ENCODE measurements around the gene PLEKHA6.

PLEKHA6 gene

DNA sequence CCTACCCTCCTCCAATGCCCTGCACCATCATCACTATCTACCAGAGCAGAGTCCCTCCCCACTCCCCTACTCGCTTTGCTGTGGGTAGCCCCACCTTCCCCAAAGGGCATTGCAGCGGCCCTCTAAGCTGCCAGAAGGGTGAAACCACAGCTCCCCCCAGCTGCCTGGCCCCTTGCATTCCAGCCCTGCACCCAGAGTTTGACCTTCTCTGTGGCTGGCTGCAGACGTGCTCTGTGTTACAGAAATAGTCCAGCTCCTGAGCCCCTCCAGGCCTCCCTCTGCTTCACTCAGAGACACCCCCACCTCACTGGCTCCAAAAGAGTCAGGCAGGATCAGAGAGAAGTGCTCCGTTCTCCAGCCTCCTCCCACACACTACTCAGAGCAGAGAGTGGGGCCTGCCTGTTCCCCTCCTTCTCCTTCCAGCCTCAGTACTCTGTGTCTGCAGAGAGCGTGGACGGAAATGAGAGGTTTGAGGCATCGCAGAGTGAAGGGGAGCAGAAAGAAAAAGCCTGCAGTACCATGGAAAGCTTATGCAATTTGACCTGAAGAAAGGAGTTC is 63.2 kb downstream of the PLEKHA6 start:
- Histone ChIP-seq H3K27ac (no peak overlapping the region), H3K4me3 (no peak overlapping the region)

DNA sequence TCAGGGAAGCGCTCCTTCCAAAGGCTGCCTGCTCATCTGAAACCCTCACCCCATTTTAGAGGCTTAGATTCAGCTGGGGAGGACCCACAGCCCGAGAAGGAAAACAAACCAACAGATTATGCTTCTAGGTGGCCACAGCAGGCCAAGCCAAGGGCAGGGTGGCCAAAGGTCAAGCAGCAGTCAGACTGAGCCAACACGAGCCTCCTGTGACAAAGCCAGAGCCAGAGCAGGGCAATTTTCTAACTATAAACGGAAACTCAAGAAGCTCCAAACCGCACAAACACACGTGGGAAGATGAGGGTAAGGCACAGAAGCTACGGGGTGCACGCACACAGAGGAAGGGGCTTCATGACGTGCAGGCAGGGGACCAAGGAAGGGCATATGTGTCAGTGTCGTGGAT is 64.1 kb downstream of the PLEKHA6 start:
- H3K4me3 ChIP-seq = no peak overlapping the region

DNA sequence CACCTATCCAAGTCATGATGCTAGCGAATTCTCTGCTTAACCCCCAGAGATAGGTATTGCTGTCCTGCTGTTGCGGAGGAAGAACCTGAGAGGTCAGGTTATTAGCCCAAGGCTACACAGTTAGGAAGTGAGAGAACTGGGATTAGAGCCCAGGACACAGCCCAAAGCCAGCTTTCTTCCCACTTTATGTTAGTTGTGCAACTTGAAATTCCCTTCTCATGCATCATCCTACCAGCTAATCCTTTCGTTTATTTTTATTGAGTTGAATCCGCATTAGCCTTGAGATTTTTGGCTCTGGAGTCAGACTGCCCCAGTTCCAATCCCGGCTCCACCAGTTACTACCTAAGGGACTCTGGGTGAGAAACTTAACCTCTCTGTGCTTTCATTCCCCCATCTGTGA is 65.4 kb downstream of the PLEKHA6 start:
- no peak overlapping the region for H3K4me3 ChIP-seq
- peak overlapping the region in 7 of 21 experiments; percentile 10 to 58 (median 33) for H3K27ac ChIP-seq

More for the DNA sequence above, 64.1 kb downstream of the PLEKHA6 start:
- H3K27ac ChIP-seq = peak overlapping the region in 1 of 21 experiments; percentile 1

DNA sequence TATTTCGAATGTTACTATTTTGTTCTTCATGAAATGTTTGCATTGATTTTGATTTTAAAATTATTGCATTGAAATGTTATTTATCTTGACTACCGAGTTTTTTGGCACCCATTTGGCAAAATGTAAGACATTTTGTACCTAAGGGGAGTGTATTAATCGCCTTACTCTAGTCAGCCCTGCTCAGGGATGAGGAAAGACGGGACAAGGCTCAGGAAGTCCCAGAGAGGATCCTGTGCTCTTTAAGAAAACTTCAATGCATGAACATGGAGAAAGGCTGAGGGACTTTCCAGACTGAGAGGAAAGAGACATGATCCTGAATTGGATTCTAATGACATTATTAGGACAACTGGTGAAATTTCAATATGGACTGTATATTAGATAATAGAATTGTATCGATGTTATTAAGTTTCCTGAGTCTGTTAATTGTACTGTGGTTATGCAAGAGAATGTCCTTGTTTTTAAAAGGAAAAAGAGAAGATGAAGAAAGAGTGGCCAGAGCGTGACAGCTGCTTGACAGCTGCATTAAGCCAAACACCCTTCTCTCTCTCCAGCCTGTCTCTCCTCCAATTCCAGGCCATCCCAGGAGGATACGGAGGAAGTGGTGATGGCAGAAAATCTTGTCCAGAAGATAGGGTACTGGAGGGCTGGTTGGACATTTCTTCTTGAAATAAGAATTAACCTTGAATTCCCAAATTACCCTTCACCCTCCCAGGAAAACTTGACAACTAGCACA is 66.0 kb downstream of the PLEKHA6 start:
- no peak overlapping the region for H3K4me3 ChIP-seq
- H3K27ac ChIP-seq = peak overlapping the region in 8 of 21 experiments; percentile 10 to 60 (median 32)

DNA sequence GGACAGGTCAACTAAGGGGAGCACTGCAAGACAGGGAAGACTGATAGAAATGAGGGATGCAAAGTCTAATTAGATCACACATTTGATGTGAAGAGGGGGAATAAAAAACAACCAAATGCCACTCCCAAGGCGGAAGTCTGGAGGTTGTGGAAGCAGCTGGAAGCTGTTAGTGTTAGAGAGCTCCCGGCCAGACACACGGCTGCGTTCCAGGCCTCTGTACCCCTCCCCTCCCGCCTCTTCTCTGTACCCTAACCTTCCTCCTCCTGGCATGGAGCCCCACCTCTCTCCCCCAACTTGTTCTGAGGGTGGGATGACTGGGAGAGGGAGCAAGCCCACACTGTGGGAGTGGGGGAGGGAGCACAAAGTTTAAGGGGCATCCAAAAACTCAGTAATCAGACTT is 67.0 kb downstream of the PLEKHA6 start:
- peak overlapping the region in 2 of 21 experiments; percentile 18 to 29 for H3K27ac ChIP-seq

DNA sequence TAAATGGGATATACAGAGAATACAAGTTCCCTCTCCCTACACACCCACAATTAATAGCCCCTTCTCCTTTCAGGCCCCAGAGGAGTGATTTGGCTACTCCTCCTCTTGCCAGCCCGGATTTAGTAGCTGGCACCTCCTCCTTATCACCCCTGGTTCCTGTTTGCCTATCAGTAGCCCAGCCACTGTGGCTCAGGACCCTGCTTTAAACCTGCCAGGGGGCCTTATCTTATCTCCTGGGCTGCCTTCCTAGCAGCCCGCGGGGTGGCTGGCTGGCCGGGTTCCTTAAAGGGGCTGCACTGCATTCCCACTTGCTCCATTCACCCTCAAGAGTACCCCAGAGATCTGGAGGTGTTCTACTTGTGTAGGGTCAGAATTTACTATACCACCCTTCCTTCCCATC is 70.4 kb downstream of the PLEKHA6 start:
- H3K27ac ChIP-seq = peak overlapping the region in 2 of 21 experiments; percentile 5 to 28
- no peak overlapping the region for H3K4me3 ChIP-seq

More for the DNA sequence above, 67.0 kb downstream of the PLEKHA6 start:
- no peak overlapping the region for H3K4me3 ChIP-seq

DNA sequence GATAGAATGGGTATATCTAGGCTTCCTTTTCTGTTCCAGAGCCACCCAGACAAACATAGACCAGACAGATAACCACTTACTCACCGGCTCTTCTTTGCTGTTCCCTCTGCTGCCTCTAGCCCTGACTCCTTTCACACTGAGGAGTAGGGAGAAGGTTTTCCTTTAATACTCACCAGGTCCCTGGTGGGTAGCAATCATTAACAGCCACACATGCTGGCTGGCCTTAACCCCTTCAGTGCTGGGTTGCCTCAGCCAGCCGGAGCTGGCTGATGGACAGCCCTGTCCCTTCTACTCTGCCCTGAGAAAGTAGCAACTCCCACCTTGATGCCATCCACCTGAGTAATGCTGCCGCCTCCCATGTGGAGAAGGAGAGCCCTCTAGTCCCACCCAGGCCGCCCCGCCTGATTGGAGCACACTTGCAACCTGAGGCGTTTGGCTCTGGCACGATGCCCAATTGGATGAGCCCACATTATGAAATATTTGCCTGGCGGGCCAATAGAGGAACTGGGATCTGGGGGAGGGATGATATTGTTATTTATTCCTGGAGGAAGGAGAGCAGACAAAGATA is 71.6 kb downstream of the PLEKHA6 start:
- Histone ChIP-seq H3K27ac (peak overlapping the region in 10 of 21 experiments; percentile 12 to 86 (median 50)), H3K4me3 (peak overlapping the region in 1 of 7 experiments; percentile 21)

DNA sequence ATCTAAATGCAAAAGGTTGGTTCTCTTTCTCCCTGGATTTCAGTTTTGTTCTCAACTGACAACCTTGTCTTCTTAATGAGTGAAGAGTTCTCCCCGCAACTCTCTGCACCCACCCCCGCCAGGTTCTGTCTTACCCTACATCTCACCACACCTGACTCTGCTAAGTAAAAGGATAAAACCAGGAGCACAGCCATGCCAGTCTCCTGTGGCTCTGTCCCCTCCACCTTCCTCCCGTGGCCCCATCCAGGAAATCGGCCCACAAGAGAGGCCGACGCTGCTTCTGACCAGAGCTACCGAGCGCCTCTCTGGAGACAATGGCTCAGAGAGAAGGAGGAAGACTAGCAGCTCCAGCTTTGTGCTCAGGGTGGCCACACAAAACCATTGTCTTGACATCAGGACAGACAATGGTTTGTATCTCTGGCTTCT is 72.2 kb downstream of the PLEKHA6 start:
- H3K27ac ChIP-seq = peak overlapping the region in 12 of 21 experiments; percentile 2 to 86 (median 40)
- H3K4me3 ChIP-seq = peak overlapping the region in 1 of 7 experiments; percentile 21

DNA sequence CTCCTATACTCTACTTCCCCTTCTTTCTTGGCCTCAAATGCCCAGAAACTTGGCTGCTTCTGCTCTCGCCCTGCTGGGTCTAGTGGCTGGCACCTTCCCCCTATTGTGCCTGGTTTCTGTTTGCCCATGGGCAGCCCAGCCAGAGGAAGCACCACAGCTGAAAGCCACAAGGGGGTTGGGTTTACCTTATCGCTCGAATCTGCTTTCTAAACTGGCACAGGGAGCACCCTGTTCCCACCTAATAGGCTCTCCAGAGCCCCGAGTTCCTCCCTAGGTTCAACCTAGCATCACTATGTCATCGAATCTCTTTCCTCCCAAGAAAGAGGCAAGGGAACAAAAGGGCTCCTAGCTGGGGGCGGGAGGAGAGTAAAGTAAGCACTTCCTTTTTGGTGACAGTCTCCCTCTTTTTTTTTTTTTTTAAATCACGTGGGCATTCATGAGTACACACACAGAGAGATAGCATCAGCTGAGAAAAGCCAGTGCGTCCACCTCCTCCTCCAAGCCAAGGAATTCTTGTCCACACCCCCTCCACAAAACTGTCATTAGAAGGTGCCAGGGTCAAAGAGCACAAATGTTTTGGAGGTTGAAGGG is 72.8 kb downstream of the PLEKHA6 start:
- peak overlapping the region in 1 of 7 experiments; percentile 21 for H3K4me3 ChIP-seq

DNA sequence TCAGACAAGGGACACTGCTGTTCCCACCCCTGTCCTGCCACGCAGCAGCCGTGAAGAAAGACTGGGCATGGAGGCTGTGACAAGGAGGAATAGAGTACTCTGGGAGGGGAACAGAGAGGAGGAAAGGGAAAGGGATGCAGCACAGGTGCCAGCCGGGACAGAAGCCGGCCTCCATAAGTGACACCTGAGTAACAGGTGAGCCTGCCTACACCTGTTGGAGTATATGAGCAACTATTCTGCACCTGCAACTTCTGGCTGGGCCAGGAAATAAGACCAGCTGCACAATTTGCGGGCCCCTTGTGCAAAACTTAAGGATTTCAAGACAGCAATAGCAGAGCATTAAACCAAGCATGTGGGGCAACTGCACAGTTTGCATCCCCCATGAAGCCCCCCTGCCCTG is 73.4 kb downstream of the PLEKHA6 start:
- H3K27ac ChIP-seq = peak overlapping the region in 8 of 21 experiments; percentile 26 to 86 (median 42)
- no peak overlapping the region for H3K4me3 ChIP-seq

More for the DNA sequence above, 72.8 kb downstream of the PLEKHA6 start:
- H3K27ac ChIP-seq = peak overlapping the region in 12 of 21 experiments; percentile 25 to 86 (median 42)

DNA sequence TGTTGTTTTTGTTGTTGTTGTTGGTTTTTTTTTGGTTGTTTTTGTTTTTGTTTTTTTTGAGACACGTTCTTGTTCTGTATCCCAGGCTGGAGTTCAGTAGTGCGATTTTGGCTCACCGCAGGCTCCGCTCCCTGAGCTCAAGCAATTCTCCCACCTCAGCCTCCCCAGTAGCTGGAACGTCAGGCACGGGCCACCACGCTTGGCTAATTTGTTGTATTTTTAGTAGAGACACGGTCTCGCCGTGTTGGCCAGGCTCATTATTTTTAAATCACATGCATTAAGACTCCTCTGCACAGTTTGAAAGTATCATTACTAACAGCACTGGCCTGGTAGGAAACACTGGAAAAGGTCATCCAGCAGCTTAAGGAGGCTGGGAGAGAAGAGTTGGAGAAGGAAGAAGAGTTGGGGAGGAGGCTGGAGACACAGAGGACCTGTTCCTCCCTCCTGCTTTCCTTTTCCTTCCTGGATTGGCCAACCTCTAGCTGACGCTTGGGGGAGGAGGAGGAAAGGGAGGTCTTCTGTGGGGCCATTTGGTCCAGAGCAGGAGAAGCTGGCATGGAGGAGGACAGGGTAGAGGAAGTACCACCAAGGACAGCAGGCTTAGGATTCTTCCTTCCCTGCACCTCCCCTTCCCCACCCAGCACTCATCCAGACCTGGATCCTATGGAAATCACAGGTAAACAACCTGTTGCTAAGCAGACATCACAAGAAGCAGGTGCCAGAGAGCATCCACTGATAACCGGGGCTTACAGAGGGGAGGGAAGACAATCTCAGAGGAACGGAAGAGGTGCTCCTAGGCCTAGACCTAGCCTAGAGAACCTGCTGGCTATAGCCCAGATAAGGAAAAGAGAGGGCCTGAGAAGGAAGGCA is 74.1 kb downstream of the PLEKHA6 start:
- H3K27ac ChIP-seq = peak overlapping the region in 4 of 21 experiments; percentile 30 to 86 (median 58)
- H3K4me3 ChIP-seq = no peak overlapping the region

DNA sequence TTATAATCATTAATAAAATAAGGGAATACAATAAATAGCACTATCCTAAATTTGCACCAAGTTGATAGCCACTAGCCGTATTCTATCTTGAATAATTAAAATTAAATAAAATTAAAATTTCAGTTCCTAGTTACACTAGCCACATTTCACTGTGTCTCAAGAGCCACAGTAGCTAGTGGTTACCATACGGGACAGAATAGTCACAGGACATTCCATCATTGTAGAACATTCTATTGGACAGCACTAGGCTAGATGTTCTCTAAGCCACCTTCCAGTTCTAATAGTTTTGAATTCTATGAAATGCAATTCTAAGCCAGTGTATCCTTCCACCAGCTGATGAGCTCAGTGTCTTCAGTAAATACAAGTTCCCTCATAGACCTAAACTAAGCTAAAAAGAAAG is 74.8 kb downstream of the PLEKHA6 start:
- no peak overlapping the region for H3K27ac ChIP-seq
- H3K4me3 ChIP-seq = no peak overlapping the region

DNA sequence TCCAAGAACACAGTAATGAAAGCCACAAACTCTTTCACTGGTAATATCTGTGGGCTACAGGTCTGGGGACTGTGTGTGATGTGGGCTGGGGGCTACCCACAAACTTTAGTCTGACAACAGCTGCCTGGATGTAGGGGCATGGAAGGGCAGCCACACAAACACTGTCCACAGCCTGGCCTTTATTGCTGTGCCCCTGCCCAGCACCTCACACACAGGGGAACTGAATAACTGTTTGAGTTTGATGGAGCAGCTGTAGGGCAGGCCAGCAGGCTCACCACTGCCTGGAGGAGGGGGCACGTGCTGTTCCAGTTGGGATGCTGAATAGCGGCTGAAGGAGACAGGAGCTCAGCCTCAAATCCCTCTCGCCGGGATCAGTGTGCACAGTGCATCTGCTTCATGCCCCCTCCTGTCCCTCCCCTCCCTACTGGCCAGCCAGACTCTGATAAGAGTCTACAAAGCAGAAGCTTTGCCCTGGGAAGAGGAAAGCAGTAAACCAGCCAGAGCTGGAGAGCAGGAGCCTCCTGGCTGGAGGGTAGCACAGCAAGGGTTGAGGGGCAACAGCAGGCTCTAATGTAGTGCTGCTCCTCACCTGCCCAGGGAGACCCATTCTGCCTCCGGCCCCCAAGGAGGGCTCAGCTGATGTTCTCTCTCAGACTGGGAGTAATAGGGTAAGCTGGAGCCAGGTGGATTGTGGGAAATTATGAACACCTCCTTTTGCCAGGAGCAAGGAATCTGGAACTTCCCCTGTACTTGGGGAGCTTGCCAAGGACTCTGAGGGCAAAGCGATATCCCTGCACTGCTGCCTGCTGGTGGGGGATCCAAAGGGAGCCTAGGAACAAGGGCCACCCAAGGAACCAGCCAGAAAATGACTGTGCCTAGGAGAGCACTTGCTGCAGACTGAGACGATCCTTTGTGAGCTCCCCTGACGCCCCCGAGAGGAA is 75.7 kb downstream of the PLEKHA6 start:
- Histone ChIP-seq H3K27ac (no peak overlapping the region), H3K4me3 (no peak overlapping the region)

DNA sequence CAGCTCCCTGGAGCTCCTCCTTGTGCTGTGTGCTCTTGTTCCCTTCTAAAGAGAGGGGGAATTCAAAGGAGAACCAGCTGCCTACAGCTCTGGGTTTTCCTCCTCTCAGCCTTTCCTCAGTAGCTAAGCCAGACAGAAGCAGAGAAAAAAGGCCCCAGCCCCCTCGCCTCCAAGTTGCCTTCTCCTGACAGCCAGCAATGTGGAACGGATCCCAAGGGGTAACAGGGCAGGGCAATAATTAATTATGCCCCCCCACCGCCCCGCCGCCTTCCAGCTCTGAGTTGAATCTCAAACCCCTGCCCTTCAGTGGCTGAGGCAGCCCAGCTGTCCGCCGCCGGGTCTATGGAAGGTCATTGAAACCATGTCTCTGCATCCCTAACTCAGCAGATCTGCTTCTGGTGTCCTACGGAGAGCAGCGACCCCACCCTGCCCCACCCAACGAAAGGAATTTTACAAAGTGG is 76.9 kb downstream of the PLEKHA6 start:
- Histone ChIP-seq H3K4me3 (no peak overlapping the region), H3K27ac (no peak overlapping the region)

DNA sequence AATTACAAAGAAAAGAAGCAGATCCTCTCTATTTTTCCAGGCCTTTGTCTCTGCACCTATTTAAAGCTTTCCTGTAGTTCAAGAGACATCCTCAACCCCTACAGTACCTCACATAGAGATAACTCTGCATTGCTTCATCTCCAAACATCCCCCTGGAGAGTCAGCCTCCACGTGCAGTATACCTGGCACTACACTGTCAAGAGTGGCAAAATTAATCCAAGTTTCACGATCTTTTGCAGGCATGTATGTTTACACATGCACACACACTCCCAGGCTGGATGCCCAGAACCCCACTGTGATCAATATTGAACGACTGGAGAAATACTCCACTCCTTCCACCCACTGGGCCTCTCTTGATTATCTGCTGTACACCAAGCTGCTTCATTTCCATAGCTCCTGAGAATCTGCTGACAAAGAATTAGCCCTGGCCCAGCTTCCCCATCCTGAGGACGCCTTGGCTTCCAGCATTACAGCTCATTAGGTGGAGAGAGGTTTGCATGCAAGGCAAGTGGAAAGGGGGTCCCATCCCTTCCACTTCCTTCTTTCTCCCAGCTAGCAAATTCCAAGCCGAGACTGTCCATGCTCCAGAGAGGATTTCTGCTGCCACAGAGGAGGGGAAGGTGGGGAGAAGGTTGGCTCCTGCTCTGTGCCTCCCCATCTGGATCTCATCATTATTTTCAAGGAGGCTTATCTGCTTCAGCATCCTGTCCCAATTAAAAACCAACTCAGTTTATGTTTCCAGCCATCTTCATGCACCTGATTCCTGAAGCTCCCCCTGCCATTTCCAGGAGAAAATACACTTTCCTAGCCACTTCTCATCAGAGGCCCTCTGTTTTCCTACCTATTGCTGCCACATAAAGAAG is 79.4 kb downstream of the PLEKHA6 start:
- H3K4me3 ChIP-seq = no peak overlapping the region
- no peak overlapping the region for H3K27ac ChIP-seq

DNA sequence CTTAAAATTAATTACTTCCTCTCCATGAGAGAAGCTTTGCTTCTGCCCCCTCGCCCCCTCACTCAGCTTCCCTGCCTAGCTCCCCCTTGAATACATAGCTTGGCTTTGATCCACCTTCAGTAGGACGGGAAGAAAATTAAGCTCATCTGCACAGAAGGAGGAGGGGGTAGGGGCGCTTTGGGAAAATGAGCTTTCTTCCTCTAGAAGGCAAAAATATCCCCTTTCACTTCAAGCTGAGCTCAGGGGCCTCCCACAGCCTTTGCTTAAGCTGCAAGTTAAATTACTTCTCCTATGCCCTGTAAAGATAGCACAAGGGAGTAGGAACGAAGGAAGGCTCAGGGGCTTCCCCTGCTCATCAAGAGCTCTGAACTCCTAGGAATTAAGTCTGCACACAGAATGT is 80.8 kb downstream of the PLEKHA6 start:
- H3K27ac ChIP-seq = no peak overlapping the region
- H3K4me3 ChIP-seq = no peak overlapping the region

DNA sequence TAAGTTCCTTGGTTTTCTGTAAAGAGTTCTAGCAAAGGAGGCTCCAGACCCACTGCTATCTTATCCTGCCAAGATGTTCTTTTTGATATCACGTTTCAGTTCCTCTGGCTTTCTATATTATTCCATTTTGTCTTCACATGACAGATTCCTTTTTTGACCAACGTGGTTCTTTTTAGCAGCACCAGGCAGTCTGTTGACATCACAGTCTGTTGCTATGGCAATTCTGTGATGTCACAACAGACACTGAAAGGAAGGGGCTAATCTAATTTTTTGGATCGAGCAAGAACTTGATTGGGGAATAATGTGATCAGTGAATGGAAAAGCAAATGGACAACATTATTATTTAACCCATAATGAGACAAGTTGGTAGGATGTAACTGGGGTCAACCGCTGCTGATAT is 81.5 kb downstream of the PLEKHA6 start:
- H3K4me3 ChIP-seq = no peak overlapping the region
- no peak overlapping the region for H3K27ac ChIP-seq

Measured in skin epidermis (tissue), 12 donors.